Smooth muscle cell (in vitro differentiated cells): ENCODE results near the gene F7. TPM values are rescaled to one million over a fixed set of nuclear protein-coding genes. Genes with fewer than 3 reads are reported as not detected.

Experiments
- DNase-seq: peaks from one replicate; lab custom pipeline; 2025; ENCODE audit not compliant: unreplicated experiment; lab: John Stamatoyannopoulos, UW
- H2AFZ ChIP-seq: fragments of 200-600 bp; sonication (generic); 2 replicates; pipeline ENCODE4 v1.6.0; 2016; ENCODE audit warnings: antibody characterized with exemption, low read depth, mild to moderate bottlenecking
- H3F3A ChIP-seq: fragments of 200-600 bp; sonication (generic); 2 replicates; pipeline ENCODE4 v1.6.0; 2017; ENCODE audit warnings: antibody characterized with exemption, low read depth
- H3K27ac ChIP-seq: fragments of 200-600 bp; sonication (generic); 2 replicates; pipeline ENCODE4 v1.5.1; 2016; ENCODE audit warnings: low read depth, mild to moderate bottlenecking
- H3K27me3 ChIP-seq: fragments of 200-600 bp; sonication (generic); 2 replicates; pipeline ENCODE4 v1.6.1; 2016; ENCODE audit warnings: low read depth, mild to moderate bottlenecking
- H3K36me3 ChIP-seq: fragments of 200-600 bp; sonication (generic); 2 replicates; pipeline ENCODE4 v1.5.1; 2016; ENCODE audit warnings: low read depth
- H3K4me1 ChIP-seq: fragments of 200-600 bp; sonication (generic); 2 replicates; pipeline ENCODE4 v1.5.1; 2016; ENCODE audit warnings: low read depth
- H3K4me2 ChIP-seq: fragments of 200-600 bp; sonication (generic); 2 replicates; pipeline ENCODE4 v1.6.0; 2016; ENCODE audit warnings: mild to moderate bottlenecking
- H3K4me3 ChIP-seq: fragments of 200-600 bp; sonication (generic); 2 replicates; pipeline ENCODE4 v1.5.1; 2016; ENCODE audit warnings: mild to moderate bottlenecking
- H3K79me2 ChIP-seq: fragments of 200-600 bp; sonication (generic); 2 replicates; pipeline ENCODE4 v1.6.0; 2016; ENCODE audit warnings: low read depth, mild to moderate bottlenecking
- H3K9ac ChIP-seq: fragments of 200-600 bp; sonication (generic); 2 replicates; pipeline ENCODE4 v1.6.0; 2016; ENCODE audit warnings: low read depth
- H3K9me3 ChIP-seq: fragments of 200-600 bp; sonication (generic); replicated peaks from 2 replicates; pipeline ENCODE4 v1.5.1; 2016; ENCODE audit warnings: low read depth
- H4K20me1 ChIP-seq: fragments of 200-600 bp; sonication (generic); 2 replicates; pipeline ENCODE4 v1.6.0; 2016; ENCODE audit warnings: low read depth
- CTCF ChIP-seq: fragments of 200-600 bp; sonication (generic); IDR thresholded peaks from 2 replicates; pipeline ENCODE4 v1.5.1; 2017; ENCODE audit warnings: borderline replicate concordance, mild to moderate bottlenecking, antibody characterized with exemption; ENCODE audit not compliant: insufficient read depth, poor library complexity, severe bottlenecking
- WGBS: methylation state at CpG from one replicate; pipeline ENCODE4 v1.1.7; 2016; ENCODE audit warnings: low lambda C conversion rate; 5-methylcytosine and 5-hydroxymethylcytosine counted together
- polyA plus RNA-seq: library from polyadenylated mRNA; unstranded; fragments of >200 nt; fragmentation: Nextera tagmentation; extraction: Ambion mirVana; gene quantifications from 2 replicates; pipeline ENCODE4 v1.2.1, GENCODE V29; 2016
- total RNA-seq: library from RNA; depleted of rRNA; stranded (reverse); fragments of >200 nt; gene quantifications from 2 replicates; pipeline ENCODE4 v1.2.3, GENCODE V29; 2014

The F7 gene
- total and polyA plus RNA-seq, 2 experiments from 2014 or later = 0.63 to 1.7 TPM

- H2AFZ ChIP-seq = no peak overlapping the region
- H3K4me2 ChIP-seq = no peak overlapping the region
- no peak overlapping the region for H3K9ac ChIP-seq
- no peaks in the 10 kb centered on the region for H3F3A ChIP-seq
- H3K4me3 ChIP-seq = no peak overlapping the region
- no peak overlapping the region for H3K27ac ChIP-seq
- no peaks in the 10 kb centered on the region for H3K9me3 ChIP-seq
- H3K27me3 ChIP-seq = no peaks in the 10 kb centered on the region
- no peak for TF ChIP-seq CTCF
- H3K36me3 ChIP-seq = no peaks in the 10 kb centered on the region
- no peaks in the 10 kb centered on the region for H3K4me1 ChIP-seq
- no peaks in the 10 kb centered on the region for H4K20me1 ChIP-seq
- WGBS = 96% methylated on average over 9 of the region's 9 CpGs
- H3K79me2 ChIP-seq = no peaks in the 10 kb centered on the region
- no peak for DNase-seq
Measured at GRCh38 chr13:113061271-113061625, 44.3 kb upstream of the F7 start.

- Histone ChIP-seq H3K9ac (no peak overlapping the region), H3K79me2 (no peaks in the 10 kb centered on the region), H3K9me3 (no peaks in the 10 kb centered on the region), H2AFZ (no peak overlapping the region), H3K4me2 (no peak overlapping the region), H3K36me3 (no peaks in the 10 kb centered on the region), H3K27me3 (no peaks in the 10 kb centered on the region), H4K20me1 (no peaks in the 10 kb centered on the region), H3K4me3 (no peak overlapping the region), H3K4me1 (no peaks in the 10 kb centered on the region), H3K27ac (no peak overlapping the region), H3F3A (no peaks in the 10 kb centered on the region)
- DNase-seq = no peak
- 96% methylated on average over 13 of the region's 14 CpGs for WGBS
- TF ChIP-seq CTCF = no peak
Measured at GRCh38 chr13:113061796-113062425, 43.7 kb upstream of the F7 start.

- Histone ChIP-seq H4K20me1 (no peaks in the 10 kb centered on the region), H3K4me3 (no peak overlapping the region), H3K36me3 (no peaks in the 10 kb centered on the region), H3K9ac (no peak overlapping the region), H3K27me3 (no peaks in the 10 kb centered on the region), H3K27ac (no peak overlapping the region), H3K79me2 (no peaks in the 10 kb centered on the region), H2AFZ (no peak overlapping the region), H3K4me2 (no peak overlapping the region), H3K4me1 (no peaks in the 10 kb centered on the region), H3F3A (no peaks in the 10 kb centered on the region), H3K9me3 (no peaks in the 10 kb centered on the region)
- no peak for TF ChIP-seq CTCF
- WGBS = 96% methylated on average over 14 of the region's 14 CpGs
- DNase-seq = no peak
Measured at GRCh38 chr13:113062691-113063090, 42.9 kb upstream of the F7 start.

- Histone ChIP-seq H4K20me1 (no peaks in the 10 kb centered on the region), H3K9me3 (no peaks in the 10 kb centered on the region)
- 95% methylated on average over 22 of the region's 22 CpGs for WGBS
Measured at GRCh38 chr13:113063091-113063491, 42.5 kb upstream of the F7 start.

More at GRCh38 chr13:113063091-113063491, 42.5 kb upstream of the F7 start:
- Histone ChIP-seq H3F3A (no peaks in the 10 kb centered on the region), H3K79me2 (no peaks in the 10 kb centered on the region), H3K4me2 (no peak overlapping the region), H3K27me3 (no peaks in the 10 kb centered on the region), H3K4me3 (no peak overlapping the region), H3K27ac (no peak overlapping the region), H3K4me1 (no peaks in the 10 kb centered on the region), H2AFZ (no peak overlapping the region), H3K9ac (no peak overlapping the region), H3K36me3 (no peaks in the 10 kb centered on the region)
- DNase-seq = no peak
- no peak for TF ChIP-seq CTCF
